H9 (cell line): ENCODE data around the gene G3BP2. TPM values are rescaled to one million over a fixed set of nuclear protein-coding genes. Genes with fewer than 3 reads are reported as not detected.

Source experiments
- DNase-seq: peaks from one replicate; pipeline ENCODE4 v3.0.0-alpha.2; 2017
- H2AFZ ChIP-seq: one replicate; pipeline ENCODE4 v1.6.1; 2013; ENCODE audit warnings: mild to moderate bottlenecking, low read length, control low read depth, moderate library complexity
- H2AK5ac ChIP-seq: 2 replicates; pipeline ENCODE4 v1.6.1; 2013; ENCODE audit warnings: low read length, control low read depth, mixed read lengths; ENCODE audit not compliant: insufficient read length
- H2BK120ac ChIP-seq: one replicate; pipeline ENCODE4 v1.6.1; 2013; ENCODE audit warnings: low read depth, mild to moderate bottlenecking, low read length, control low read depth, inconsistent platforms; ENCODE audit not compliant: poor library complexity, severe bottlenecking
- H2BK12ac ChIP-seq: 2 replicates; pipeline ENCODE4 v1.6.1; 2013; ENCODE audit warnings: low read length, control low read depth, mixed read lengths, low read depth; ENCODE audit not compliant: insufficient read length
- H2BK15ac ChIP-seq: 2 replicates; pipeline ENCODE4 v1.6.1; 2013; ENCODE audit warnings: low read depth, low read length, control low read depth
- H2BK20ac ChIP-seq: one replicate; pipeline ENCODE4 v1.6.1; 2013; ENCODE audit warnings: low read depth, mild to moderate bottlenecking, low read length, control low read depth, inconsistent platforms; ENCODE audit not compliant: poor library complexity, severe bottlenecking
- H2BK5ac ChIP-seq: 2 replicates; pipeline ENCODE4 v1.6.1; 2013; ENCODE audit warnings: low read length, control low read depth, mixed read lengths; ENCODE audit not compliant: insufficient read length
- H3K14ac ChIP-seq: 2 replicates; pipeline ENCODE4 v1.6.1; 2013; ENCODE audit warnings: low read length, control low read depth; ENCODE audit not compliant: insufficient read depth
- H3K18ac ChIP-seq: 2 replicates; pipeline ENCODE4 v1.6.1; 2013; ENCODE audit warnings: low read depth, mild to moderate bottlenecking, mixed read lengths, low read length, control low read depth; ENCODE audit not compliant: insufficient read length
- H3K23ac ChIP-seq: 2 replicates; pipeline ENCODE4 v1.6.1; 2013; ENCODE audit warnings: low read length, control low read depth, mixed read lengths, low read depth; ENCODE audit not compliant: insufficient read length
- H3K23me2 ChIP-seq: 2 replicates; pipeline ENCODE4 v1.6.1; 2013; ENCODE audit warnings: low read depth, mild to moderate bottlenecking, mixed read lengths, low read length, control low read depth; ENCODE audit not compliant: insufficient read length, poor library complexity, severe bottlenecking
- H3K27ac ChIP-seq: 2 replicates; pipeline ENCODE4 v1.5.1; 2013; ENCODE audit warnings: low read length, control low read depth, mixed read lengths, low read depth; ENCODE audit not compliant: insufficient read length
- H3K27me3 ChIP-seq: 2 replicates; pipeline ENCODE4 v1.6.1; 2013; ENCODE audit warnings: low read length, control low read depth, inconsistent platforms; ENCODE audit not compliant: insufficient read depth
- H3K4ac ChIP-seq: 2 replicates; pipeline ENCODE4 v1.6.1; 2013; ENCODE audit warnings: low read depth, mild to moderate bottlenecking, control low read depth, inconsistent platforms, low read length, moderate library complexity
- H3K4me1 ChIP-seq: 2 replicates; pipeline ENCODE4 v1.6.1; 2013; ENCODE audit warnings: low read length, control low read depth, inconsistent platforms; ENCODE audit not compliant: insufficient read depth
- H3K4me2 ChIP-seq: 2 replicates; pipeline ENCODE4 v1.6.1; 2013; ENCODE audit warnings: low read length, control low read depth, mixed read lengths; ENCODE audit not compliant: insufficient read length, insufficient read depth
- H3K56ac ChIP-seq: 2 replicates; pipeline ENCODE4 v1.6.1; 2013; ENCODE audit warnings: low read depth, mild to moderate bottlenecking, mixed read lengths, low read length, control low read depth; ENCODE audit not compliant: insufficient read length
- H3K79me1 ChIP-seq: 2 replicates; pipeline ENCODE4 v1.6.1; 2013; ENCODE audit warnings: low read depth, mild to moderate bottlenecking, moderate library complexity, low read length, control low read depth, inconsistent platforms; ENCODE audit not compliant: insufficient read depth, poor library complexity, severe bottlenecking
- H3K79me2 ChIP-seq: 2 replicates; pipeline ENCODE4 v1.6.1; 2013; ENCODE audit warnings: low read length, control low read depth, inconsistent platforms; ENCODE audit not compliant: insufficient read depth
- H3K9ac ChIP-seq: 2 replicates; pipeline ENCODE4 v1.6.1; 2013; ENCODE audit warnings: low read length, control low read depth, mixed read lengths; ENCODE audit not compliant: insufficient read length; ENCODE audit errors: extremely low read depth
- H3K9me3 ChIP-seq: one replicate; pipeline ENCODE4 v1.6.1; 2013; ENCODE audit warnings: low read depth, low read length, inconsistent platforms; ENCODE audit not compliant: control insufficient read depth
- H3T11ph ChIP-seq: one replicate; pipeline ENCODE4 v1.6.1; 2013; ENCODE audit warnings: mild to moderate bottlenecking, low read length, control low read depth, inconsistent platforms
- H4K20me1 ChIP-seq: one replicate; pipeline ENCODE4 v1.6.1; 2013; ENCODE audit not compliant: control insufficient read depth, insufficient read length, insufficient read depth
- H4K5ac ChIP-seq: 2 replicates; pipeline ENCODE4 v1.6.1; 2013; ENCODE audit warnings: low read depth, mild to moderate bottlenecking, mixed read lengths, low read length, control low read depth; ENCODE audit not compliant: insufficient read length
- H4K8ac ChIP-seq: replicated peaks from 2 replicates; pipeline ENCODE4 v1.6.1; 2013; ENCODE audit warnings: low read length, control low read depth, mixed read lengths, low read depth; ENCODE audit not compliant: insufficient read length
- H4K91ac ChIP-seq: 2 replicates; pipeline ENCODE4 v1.6.1; 2013; ENCODE audit warnings: low read depth, mild to moderate bottlenecking, moderate library complexity, mixed read lengths, low read length, control low read depth; ENCODE audit not compliant: insufficient read length
- H3K27ac Mint-ChIP-seq, 3 experiments: 2 replicates in 2 of 3; 3 replicates in 1 of 3; pipeline ENCODE4 v1.8.0; 2020 to 2021; ENCODE audit warnings: mixed read lengths in 3 of 3, mild to moderate bottlenecking in 1 of 3, moderate library complexity in 1 of 3
- H3K27me3 Mint-ChIP-seq: 2 replicates; pipeline ENCODE4 v1.8.0; 2021; ENCODE audit warnings: low read depth, mild to moderate bottlenecking, moderate library complexity, mixed read lengths
- H3K36me3 Mint-ChIP-seq, 3 experiments: 2 replicates in 2 of 3; 3 replicates in 1 of 3; pipeline ENCODE4 v1.8.0; 2020 to 2021; ENCODE audit warnings: low read depth in 3 of 3, mixed read lengths in 3 of 3; ENCODE audit not compliant: insufficient read depth in 1 of 3
- H3K4me1 Mint-ChIP-seq, 2 experiments: 2 replicates each; pipeline ENCODE4 v1.8.0; 2020; ENCODE audit warnings: mixed read lengths in 2 of 2
- H3K4me3 Mint-ChIP-seq, 2 experiments: 2 replicates in 1 of 2; 3 replicates in 1 of 2; pipeline ENCODE4 v1.8.0; 2020 to 2021; ENCODE audit warnings: mild to moderate bottlenecking in 2 of 2, mixed read lengths in 2 of 2, moderate library complexity in 1 of 2
- H3K9me3 Mint-ChIP-seq, 2 experiments: 2 replicates in 1 of 2; 3 replicates in 1 of 2; pipeline ENCODE4 v1.8.0; 2020; ENCODE audit warnings: mild to moderate bottlenecking in 2 of 2, mixed read lengths in 2 of 2, moderate library complexity in 1 of 2
- CTCF ChIP-seq: fragments of 200-600 bp; sonication (generic); conservative IDR thresholded peaks from 3 replicates; pipeline ENCODE4 v1.8.0; 2021; ENCODE audit warnings: antibody characterized with exemption, mild to moderate bottlenecking
- WGBS: extraction: QIAGEN DNeasy Blood & Tissue Kit; methylation state at CpG from one replicate; pipeline ENCODE4 v1.1.7; 2013; ENCODE audit warnings: missing lambda C conversion rate, low lambda C conversion rate, mixed read lengths; ENCODE audit not compliant: insufficient read length; ENCODE audit errors: extremely low coverage; 5-methylcytosine and 5-hydroxymethylcytosine counted together
- total RNA-seq: library from RNA; stranded (reverse); gene quantifications from 2 replicates; pipeline ENCODE4 v1.2.1, GENCODE V29; 2021

The G3BP2 gene
- total RNA-seq, 1 experiment from 2014 or later, result 405 TPM

- H2BK12ac ChIP-seq, result no peak overlapping the region
- H4K5ac ChIP-seq, result no peak overlapping the region
- no peaks in the 10 kb centered on the region for H3K27me3 ChIP-seq
- no peak overlapping the region for H4K8ac ChIP-seq
- WGBS, result no CpG with 5 or more reads among the region's 1 CpG
- no peaks in the 10 kb centered on the region for H3K9me3 ChIP-seq
- H3K23ac ChIP-seq, result no peak overlapping the region
- no peak overlapping the region for H3K14ac ChIP-seq
- no peak for TF ChIP-seq CTCF
- no peak overlapping the region for H2AK5ac ChIP-seq
- no peak overlapping the region for H3K27ac ChIP-seq
- H3K4me2 ChIP-seq, result no peak overlapping the region
- no peak overlapping the region for H3K56ac ChIP-seq
- H4K91ac ChIP-seq, result no peak overlapping the region
- no peaks in the 10 kb centered on the region for H3K23me2 ChIP-seq
- Mint-ChIP-seq H3K4me1 (no peaks in the 10 kb centered on the region), H3K27ac (no peak overlapping the region), H3K4me3 (no peak overlapping the region), H3K36me3 (no peaks in the 10 kb centered on the region), H3K9me3 (no peaks in the 10 kb centered on the region), H3K27me3 (no peaks in the 10 kb centered on the region)
- H2BK5ac ChIP-seq, result no peak overlapping the region
- no peaks in the 10 kb centered on the region for H3K79me2 ChIP-seq
- no peak overlapping the region for H2BK120ac ChIP-seq
- H4K20me1 ChIP-seq, result no peaks in the 10 kb centered on the region
- H3K4ac ChIP-seq, result no peak overlapping the region
- no peak overlapping the region for H3K9ac ChIP-seq
- no peaks in the 10 kb centered on the region for H3K79me1 ChIP-seq
- H2BK20ac ChIP-seq, result no peak overlapping the region
- no peak overlapping the region for H2AFZ ChIP-seq
- H3K4me1 ChIP-seq, result no peaks in the 10 kb centered on the region
- no peak overlapping the region for H3T11ph ChIP-seq
- H3K18ac ChIP-seq, result no peak overlapping the region
- DNase-seq, result no peak
- H2BK15ac ChIP-seq, result no peak overlapping the region
Observed at GRCh38 chr4:75593393-75593792, 79.8 kb downstream of the G3BP2 start.

Other genes starting within 250 kb of the G3BP2 start
- gene RCHY1, start 159.0 kb downstream of the G3BP2 start, total RNA-seq, result 47.7 and 47.9 TPM in 2 replicates
- gene THAP6, start 158.9 kb downstream of the G3BP2 start, total RNA-seq, result 11.0 and 11.7 TPM in 2 replicates
- gene ODAPH, start 117.3 kb downstream of the G3BP2 start, total RNA-seq, result not detected in 2 replicates
- 1.5 and 1.8 TPM in 2 replicates for gene CDKL2, start 42.9 kb downstream of the G3BP2 start, total RNA-seq
- 109 and 110 TPM in 2 replicates for gene USO1, start 51.2 kb upstream of the G3BP2 start, total RNA-seq
- not detected in 2 replicates for gene PPEF2, start 229.0 kb upstream of the G3BP2 start, total RNA-seq